GM19025 (cell line): ENCODE measurements around the gene NOD2.

Source experiments
- ATAC-seq: cut with Tn5 transposase; IDR thresholded peaks from one replicate; pipeline ENCODE4 v1.9.1; 2021; ENCODE audit warnings: mild to moderate bottlenecking, low read depth, moderate library complexity; ENCODE audit not compliant: unreplicated experiment

NOD2 gene

GRCh38 chr16:50778284-50779163, 85.1 kb downstream of the NOD2 start:
- ATAC-seq = no peak

- ATAC-seq = no peak
Observed at GRCh38 chr16:50781043-50781442, 87.6 kb downstream of the NOD2 start.

- no peak for ATAC-seq
Observed at GRCh38 chr16:50781518-50781917, 88.1 kb downstream of the NOD2 start.
